ENCODE results near the gene SIT1.
A peak's percentile ranks its signal among the peaks of the same experiment; 100 is the strongest.

The SIT1 gene

DNA sequence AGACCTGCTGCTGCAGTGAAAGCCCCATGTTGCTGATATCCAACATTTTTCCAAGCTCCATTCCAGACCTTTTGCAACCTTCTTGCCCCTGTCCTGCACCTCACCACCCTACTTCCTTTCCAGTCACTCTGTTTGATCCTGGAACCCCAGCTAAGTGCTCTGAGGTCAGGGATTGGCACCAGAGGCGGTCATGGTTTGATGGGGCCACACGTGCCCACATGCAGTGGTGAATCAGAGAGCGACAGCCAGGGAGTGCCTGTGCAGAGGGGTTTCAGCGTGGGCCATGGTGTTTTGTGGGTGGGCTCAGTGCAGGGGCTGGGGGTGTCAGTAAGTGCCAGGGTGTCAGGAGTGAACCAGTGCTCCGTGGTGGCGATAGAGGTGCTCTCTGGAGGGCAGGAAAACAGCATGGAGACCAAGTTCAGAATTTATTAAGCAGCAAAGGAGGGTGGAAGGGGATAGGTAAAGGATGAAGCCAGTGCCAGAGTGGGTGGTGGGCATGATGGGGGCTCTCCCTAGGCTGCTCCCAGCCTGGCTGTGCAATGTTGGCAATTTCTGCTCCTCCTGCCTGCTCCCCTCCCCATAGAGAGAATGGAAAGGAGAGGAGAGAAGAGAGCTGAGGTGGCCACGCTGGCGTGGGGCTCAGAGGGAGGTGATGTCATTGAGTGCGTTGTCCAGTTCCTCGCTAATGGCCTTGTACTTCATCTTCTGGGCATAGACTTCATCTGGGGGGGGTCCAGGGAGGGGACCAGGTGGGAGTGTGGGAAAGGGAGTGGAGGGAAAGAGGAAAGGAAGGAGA, 32.0 kb upstream of the SIT1 start:
- DNase-seq (ENCODE audit: low read depth in 3 of 3): no peak

DNA sequence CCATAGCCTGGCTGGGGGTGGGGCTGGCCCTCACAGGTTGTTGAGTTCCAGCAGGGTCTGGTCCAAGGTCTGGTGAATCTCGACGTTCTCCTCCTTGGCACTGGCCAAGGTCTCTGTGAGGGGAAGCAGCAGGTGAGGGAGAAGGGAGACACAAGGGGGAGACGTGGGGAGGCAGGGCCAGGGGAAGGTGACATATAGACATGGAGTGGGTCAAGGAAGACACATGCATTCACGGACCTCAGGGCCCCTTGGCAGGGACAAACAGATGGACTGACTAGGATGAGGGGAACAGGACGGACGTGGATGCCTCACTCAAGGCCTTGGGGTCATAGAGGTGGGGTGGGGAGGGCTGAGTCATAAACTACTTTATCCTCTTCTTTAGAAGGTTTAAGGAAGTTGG, 31.3 kb upstream of the SIT1 start:
- no peak for DNase-seq (ENCODE audit: low read depth in 3 of 3)

DNA sequence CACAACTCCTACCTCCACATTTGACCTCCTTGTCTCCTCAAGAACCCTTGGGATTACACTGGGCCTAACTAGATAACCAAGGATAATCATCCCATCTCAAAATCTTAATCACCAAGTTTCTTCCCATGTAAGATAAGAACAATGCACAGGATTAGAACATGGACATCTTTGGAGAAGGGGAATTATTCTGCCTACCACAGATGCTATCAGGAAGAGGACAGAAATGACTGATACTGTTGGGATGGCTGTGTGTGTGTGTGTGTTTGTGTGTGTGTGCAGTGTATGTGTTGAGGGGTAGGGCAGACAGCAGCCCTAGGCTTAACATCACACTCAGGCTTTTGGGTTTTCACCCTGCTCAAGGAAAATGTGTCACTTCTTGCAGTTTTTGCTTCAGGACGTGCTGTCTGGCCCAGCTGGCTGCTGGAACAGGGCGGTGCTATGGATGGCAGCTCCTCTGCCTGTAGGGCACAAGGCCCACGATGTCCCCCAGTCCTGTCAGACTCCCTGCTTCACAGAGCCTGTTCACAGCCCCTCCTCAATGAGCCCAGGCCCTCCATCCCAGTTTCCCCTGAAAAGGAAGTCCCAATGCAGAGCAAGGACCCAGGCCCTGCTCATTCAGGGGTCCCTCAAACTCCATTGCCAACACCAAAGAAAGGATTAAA, 30.7 kb upstream of the SIT1 start:
- no peak for DNase-seq (ENCODE audit: low read depth in 3 of 3)

DNA sequence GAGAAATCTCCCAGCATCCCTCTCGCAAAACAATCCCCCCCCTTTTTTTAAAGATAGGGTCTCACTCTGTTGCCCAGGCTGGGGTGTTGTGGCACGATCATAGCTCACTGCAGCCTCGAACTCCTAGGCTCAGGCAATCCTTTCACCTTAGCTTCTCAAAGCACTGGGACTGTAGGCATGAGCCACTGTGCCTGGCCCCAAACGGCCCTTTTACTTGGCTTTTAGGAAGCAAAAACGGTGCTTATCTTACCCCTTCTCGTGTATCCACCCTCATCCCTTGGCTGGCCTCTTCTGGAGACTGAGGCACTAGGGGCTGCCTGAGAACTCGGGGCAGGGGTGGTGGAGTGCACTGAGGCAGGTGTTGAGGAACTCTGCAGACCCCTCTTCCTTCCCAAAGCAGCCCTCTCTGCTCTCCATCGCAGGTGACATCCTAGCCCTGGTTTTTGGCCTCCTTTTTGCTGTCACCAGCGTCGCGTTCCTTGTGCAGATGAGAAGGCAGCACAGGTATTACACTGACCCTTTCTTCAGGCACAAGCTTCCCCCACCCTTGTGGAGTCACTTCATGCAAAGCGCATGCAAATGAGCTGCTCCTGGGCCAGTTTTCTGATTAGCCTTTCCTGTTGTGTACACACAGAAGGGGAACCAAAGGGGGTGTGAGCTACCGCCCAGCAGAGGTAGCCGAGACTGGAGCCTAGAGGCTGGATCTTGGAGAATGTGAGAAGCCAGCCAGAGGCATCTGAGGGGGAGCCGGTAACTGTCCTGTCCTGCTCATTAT, 29.8 kb upstream of the SIT1 start:
- no peak for DNase-seq (ENCODE audit: low read depth in 3 of 3)

DNA sequence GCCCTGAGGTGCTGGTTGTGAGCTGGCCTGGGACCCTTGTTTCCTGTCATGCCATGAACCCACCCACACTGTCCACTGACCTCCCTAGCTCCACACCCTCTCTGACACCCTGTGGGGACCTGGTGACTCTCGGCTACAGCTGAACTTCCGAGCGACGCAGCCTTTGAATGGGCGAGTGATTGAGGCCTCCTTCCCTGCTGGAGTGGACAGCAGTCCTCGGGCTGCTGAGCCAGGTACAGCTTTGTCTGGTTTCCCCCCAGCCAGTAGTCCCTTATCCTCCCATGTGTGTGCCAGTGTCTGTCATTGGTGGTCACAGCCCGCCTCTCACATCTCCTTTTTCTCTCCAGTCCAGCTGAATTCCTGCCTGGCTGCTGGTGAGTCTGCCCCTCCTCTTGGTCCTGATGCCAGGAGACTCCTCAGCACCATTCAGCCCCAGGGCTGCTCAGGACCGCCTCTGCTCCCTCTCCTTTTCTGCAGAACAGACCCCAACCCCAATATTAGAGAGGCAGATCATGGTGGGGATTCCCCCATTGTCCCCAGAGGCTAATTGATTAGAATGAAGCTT, 29.1 kb upstream of the SIT1 start:
- no peak for DNase-seq (ENCODE audit: low read depth in 3 of 3)

DNA sequence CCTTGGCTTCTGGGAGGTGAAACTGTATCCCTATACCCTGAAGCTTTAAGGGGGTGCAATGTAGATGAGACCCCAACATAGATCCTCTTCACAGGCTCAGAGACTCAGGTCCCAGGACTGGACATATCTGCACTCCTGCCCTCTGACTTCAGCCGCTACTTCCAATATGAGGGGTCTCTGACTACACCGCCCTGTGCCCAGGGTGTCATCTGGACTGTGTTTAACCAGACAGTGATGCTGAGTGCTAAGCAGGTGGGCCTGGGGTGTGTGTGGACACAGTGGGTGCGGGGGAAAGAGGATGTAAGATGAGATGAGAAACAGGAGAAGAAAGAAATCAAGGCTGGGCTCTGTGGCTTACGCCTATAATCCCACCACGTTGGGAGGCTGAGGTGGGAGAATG, 28.4 kb upstream of the SIT1 start:
- no peak for DNase-seq (ENCODE audit: low read depth in 3 of 3)

DNA sequence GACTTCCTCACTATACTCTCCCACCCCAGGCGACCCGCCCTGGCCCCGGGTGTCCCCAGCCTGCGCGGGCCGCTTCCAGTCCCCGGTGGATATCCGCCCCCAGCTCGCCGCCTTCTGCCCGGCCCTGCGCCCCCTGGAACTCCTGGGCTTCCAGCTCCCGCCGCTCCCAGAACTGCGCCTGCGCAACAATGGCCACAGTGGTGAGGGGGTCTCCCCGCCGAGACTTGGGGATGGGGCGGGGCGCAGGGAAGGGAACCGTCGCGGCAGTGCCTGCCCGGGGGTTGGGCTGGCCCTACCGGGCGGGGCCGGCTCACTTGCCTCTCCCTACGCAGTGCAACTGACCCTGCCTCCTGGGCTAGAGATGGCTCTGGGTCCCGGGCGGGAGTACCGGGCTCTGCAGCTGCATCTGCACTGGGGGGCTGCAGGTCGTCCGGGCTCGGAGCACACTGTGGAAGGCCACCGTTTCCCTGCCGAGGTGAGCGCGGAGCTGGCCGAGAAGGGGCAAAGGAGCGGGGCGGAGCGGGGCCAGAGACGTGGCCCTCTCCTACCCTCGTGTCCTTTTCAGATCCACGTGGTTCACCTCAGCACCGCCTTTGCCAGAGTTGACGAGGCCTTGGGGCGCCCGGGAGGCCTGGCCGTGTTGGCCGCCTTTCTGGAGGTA, 25.1 kb upstream of the SIT1 start:
- DNase-seq (ENCODE audit: low read depth in 3 of 3): no peak

DNA sequence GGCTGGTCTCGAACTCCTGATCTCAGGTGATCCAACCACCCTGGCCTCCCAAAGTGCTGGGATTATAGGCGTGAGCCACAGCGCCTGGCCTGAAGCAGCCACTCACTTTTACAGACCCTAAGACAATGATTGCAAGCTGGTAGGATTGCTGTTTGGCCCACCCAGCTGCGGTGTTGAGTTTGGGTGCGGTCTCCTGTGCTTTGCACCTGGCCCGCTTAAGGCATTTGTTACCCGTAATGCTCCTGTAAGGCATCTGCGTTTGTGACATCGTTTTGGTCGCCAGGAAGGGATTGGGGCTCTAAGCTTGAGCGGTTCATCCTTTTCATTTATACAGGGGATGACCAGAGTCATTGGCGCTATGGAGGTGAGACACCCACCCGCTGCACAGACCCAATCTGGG, 24.5 kb upstream of the SIT1 start:
- DNase-seq (ENCODE audit: low read depth in 3 of 3): no peak

DNA sequence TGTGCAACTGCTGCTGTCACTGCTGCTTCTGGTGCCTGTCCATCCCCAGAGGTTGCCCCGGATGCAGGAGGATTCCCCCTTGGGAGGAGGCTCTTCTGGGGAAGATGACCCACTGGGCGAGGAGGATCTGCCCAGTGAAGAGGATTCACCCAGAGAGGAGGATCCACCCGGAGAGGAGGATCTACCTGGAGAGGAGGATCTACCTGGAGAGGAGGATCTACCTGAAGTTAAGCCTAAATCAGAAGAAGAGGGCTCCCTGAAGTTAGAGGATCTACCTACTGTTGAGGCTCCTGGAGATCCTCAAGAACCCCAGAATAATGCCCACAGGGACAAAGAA, 23.3 kb upstream of the SIT1 start:
- DNase-seq (ENCODE audit: low read depth in 3 of 3): no peak

DNA sequence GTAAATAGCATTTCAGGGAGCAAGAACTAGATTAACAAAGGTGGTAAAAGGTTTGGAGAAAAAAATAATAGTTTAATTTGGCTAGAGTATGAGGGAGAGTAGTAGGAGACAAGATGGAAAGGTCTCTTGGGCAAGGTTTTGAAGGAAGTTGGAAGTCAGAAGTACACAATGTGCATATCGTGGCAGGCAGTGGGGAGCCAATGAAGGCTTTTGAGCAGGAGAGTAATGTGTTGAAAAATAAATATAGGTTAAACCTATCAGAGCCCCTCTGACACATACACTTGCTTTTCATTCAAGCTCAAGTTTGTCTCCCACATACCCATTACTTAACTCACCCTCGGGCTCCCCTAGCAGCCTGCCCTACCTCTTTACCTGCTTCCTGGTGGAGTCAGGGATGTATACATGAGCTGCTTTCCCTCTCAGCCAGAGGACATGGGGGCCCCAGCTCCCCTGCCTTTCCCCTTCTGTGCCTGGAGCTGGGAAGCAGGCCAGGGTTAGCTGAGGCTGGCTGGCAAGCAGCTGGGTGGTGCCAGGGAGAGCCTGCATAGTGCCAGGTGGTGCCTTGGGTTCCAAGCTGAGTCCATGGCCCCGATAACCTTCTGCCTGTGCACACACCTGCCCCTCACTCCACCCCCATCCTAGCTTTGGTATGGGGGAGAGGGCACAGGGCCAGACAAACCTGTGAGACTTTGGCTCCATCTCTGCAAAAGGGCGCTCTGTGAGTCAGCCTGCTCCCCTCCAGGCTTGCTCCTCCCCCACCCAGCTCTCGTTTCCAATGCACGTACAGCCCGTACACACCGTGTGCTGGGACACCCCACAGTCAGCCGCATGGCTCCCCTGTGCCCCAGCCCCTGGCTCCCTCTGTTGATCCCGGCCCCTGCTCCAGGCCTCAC, 22.6 kb upstream of the SIT1 start, which contains the start of gene CA9:
CA9 (plus strand) TSS at position 797 of the 893 bp plus-strand sequence; CDS start at position 829, 32 bp downstream.
- DNase-seq (ENCODE audit: low read depth in 3 of 3): no peak

DNA sequence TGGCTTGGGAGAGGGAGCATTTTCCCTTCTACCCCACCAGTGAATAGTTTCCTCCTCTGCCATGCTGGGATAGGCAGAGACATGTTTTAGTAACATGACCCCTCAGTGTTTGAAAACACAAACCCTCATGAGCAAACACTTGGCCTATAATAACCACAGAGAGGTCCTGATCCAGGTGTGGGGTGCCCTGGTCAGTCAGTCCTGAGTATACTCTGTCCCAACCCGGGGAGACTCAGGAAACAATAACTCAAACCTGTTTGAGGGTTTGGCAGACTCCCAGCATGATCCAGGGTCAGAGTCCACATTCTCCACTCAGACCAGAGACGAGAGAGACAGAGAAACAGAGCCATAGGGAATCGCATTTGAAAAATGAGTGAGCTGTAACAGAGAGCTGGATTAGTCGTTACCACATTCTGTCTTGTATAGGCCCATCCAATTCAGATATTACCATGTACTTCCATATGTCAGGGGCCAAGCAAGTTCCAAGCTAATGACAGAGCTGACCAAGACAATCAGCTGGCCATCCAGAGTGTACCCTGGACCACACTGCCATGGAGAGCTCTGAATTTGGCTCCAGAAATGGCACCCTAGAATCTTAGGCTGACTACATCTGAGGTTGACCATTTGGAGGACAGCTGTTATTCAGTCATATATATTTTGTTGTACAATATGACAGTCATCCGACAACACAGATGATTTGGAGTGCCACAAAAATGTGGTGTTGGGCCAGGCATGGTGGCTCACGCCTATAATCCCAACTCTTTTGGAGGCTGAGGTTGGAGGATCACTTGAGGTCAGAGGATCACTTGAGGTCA, 18.8 kb upstream of the SIT1 start:
- no peak for DNase-seq (ENCODE audit: low read depth in 3 of 3)

DNA sequence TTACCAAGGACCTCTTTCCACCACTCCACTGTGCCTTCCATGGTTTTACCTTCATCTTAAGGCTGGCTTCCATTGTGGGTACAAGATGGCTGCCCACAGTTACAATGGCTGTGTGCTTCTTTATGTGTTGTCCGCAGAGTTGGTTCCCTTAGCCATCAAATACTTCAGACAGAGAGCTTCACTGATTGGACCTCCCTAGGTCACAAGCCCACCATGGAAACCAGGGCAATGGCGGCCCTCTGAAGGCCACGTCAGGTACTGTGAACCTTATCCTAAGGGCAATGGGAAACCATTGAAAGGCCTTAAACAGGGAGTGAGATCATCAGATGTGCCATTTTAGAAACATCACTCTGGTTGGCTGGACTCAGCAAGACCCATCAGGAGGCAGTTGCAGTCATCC, 17.2 kb upstream of the SIT1 start:
- no peak for DNase-seq (ENCODE audit: low read depth in 3 of 3)

DNA sequence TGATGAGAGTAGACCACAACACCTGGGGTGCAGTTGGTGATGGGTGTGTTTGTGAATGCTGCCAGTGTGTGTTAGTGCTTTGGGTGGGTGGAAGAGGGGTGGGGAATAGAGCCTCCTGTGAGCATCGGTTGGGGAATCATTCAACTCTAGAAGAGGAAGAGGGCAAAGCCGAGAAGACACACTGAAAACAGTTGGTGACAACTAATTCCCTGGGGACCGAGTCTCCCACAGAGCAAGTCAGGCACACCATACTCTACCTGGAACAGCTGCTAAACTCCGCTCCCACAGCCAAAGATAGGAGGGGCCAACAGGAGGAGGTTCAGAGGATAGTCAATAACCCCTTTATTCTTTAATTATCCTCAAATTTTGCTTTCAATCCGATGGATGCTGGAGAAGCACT, 15.8 kb upstream of the SIT1 start:
- no peak for DNase-seq (ENCODE audit: low read depth in 3 of 3)

DNA sequence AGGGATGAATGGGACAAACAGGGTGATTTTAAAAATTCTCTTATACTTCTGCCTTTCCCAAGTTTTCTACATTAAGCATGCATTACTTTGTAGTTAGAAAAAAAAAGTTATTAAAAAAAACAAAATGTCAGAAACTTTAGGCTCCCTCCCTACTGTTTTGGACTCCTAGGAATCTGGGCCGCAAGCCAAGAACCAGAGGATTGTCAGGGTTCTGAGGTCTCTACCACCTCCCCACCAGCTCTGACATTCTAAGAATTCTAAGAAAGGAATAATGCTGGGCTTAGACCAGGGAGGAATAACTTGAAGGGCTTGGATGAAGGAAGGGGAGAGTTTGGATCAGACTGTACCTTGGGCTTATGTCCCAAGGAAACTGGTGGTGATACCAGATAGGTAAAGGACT, 15.3 kb upstream of the SIT1 start:
- DNase-seq (ENCODE audit: low read depth in 3 of 3): no peak

DNA sequence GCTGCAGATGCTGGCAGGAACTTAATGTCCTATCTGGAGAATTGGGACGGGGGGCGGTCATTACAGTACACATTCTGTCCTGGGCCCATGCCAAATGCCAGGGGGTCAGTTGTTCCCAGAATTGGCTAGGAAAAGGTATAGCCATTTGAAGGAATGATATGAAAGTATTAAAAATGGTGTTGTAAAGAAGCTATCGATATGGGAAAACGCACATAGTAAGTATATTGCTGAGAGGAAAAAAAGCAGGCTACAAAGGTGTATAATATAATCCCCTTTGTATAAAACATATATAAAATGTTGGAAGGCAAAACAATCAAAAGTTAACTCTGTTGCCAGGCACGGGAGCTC, 14.7 kb upstream of the SIT1 start:
- DNase-seq (ENCODE audit: low read depth in 3 of 3): no peak

DNA sequence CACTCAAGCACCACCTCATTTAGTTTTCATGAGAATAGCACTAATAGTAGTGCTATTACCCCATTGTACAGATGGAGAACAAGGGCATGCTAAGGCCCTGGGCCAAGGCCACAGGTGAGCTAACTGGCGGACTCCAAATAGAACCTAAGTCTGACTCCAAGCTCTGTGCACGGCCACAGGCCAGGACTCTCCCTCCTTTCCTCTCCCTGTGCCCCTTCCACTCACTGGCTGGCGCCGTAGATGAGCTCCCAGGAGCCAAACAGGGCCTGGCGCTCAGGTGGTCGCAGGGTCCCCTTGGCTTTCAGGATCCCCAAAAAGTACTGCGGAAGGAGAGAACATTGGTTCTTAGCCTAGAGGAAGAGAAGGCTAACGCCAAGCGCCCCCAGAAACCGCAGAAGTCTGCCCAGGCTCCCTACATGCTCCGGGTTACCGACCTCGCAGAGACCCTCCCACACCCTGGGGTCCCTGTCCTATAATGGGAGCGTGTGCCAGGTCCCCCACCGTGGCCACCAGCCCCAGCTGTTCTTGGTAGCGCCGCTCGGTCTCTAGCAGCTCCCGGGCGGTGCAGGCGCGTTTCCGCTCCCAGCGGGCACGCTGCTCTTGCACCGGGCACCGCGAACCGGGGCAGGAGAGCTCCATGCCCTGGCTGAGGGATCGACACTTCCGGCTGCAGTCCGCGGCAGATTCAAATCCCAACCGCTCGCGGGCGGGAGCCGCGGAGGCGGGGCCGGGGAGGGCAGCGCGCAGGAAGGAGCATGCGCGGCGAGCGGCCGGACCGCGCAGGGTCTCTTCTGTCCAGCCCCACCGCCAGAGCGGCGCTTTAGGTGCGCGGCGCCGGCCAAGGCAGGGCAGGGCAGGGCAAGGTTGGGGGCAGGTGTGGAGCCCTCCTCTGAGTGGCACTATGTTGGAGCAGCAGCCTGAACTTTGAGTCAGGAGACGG, 14.1 kb upstream of the SIT1 start, which contains the start of gene ARHGEF39:
ARHGEF39 (minus strand) TSS at position 665 of the 940 bp plus-strand sequence; CDS start at position 639, 26 bp downstream.
- DNase-seq (ENCODE audit: low read depth in 3 of 3): peak; percentile 54 to 66 (median 61)

DNA sequence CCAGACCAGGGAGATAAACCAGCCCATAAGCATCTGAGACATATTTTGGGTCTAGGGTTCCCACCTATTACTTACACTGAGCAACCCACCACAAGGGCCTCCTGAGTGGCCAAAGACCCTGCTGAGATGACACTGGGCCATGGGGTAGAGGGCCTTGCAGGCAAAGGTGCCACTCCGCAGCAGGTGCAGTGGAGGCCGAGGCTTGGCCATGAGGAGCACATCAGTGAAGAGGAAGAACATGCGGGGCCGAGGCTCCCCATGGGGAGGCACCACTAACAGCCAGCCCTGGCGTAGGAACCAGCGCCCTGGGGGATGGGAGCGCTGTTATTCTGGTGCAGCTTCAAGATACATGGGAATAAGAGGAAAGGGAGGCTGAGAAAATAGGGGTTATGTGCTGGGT, 11.7 kb upstream of the SIT1 start:
- no peak for DNase-seq (ENCODE audit: low read depth in 3 of 3)

DNA sequence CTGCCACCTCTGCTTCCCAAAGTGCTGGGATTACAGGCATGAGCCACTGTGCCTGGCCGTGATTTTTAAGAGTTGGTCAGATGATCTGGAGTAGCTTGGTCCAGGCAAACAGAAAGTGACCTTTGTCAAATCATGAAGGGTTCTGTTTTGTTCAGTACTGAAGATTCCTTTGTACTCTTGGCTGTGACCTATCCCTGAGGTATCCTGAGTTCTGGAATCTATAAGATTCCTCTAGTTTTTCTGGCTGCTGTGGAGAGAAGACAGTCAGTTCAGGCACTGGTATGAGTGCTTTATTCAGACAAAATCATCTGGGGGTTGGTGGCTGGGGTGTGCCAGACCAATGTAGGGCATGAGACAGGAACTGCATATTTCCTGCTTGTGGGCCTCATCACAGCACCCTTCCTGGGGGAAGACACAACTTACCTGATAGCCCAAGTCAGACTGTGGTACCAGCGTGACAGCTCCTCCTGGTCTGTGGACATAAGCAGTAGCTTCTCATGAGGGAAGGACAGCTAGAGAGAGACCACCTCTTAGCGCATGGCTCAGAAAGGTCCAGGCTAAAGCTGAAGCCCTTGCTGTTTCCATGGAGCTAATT, 11.1 kb upstream of the SIT1 start:
- no peak for DNase-seq (ENCODE audit: low read depth in 3 of 3)
